Mononuclear cell (primary cell): ENCODE data around the gene PKM. TPM values are rescaled to one million over a fixed set of nuclear protein-coding genes. Genes with fewer than 3 reads are reported as not detected.

ENCODE experiments used
- H3K27me3 ChIP-seq: 2 replicates; pipeline ENCODE4 v1.6.0; 2011; ENCODE audit warnings: low read length, control low read depth; ENCODE audit not compliant: insufficient read depth
- H3K4me1 ChIP-seq: 2 replicates; pipeline ENCODE4 v1.5.1; 2011; ENCODE audit warnings: mild to moderate bottlenecking, low read length, control low read depth; ENCODE audit not compliant: insufficient read depth
- H3K4me3 ChIP-seq: 2 replicates; pipeline ENCODE4 v1.5.1; 2011; ENCODE audit warnings: mild to moderate bottlenecking, low read length, moderate library complexity
- H3K9me3 ChIP-seq: 2 replicates; pipeline ENCODE4 v1.5.1; 2011; ENCODE audit warnings: low read depth, mild to moderate bottlenecking, control low read depth, low read length
- total RNA-seq: library from RNA; depleted of rRNA; stranded (reverse); fragments of >200 nt; gene quantifications from one replicate; pipeline ENCODE4 v1.2.3, GENCODE V29; 2012

PKM gene
- total RNA-seq, 1 donor = 470 TPM

DNA sequence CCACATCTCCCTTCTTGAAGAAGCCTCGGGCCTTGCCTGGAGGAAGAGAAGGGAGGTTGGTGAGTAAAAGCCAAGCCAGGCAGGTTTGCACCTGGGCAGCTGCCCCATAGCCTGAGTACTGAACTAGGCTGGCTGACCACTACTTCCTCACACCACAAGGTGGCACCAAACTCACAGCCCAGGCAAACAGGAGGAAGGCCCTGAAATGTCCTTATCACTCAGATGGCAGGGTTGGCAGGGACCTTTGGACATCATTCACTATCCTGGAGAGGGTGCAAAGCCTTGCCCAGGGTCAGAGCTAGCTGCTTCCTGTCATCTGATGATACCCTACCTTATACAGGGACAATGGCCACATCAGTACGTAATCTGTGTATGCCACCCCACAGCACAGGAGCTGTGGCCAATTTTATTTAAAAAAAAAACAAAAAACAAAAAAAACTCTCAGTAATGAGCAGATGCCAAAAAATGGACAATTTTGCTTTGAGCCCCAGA is 31.2 kb downstream of the PKM start:
- Histone ChIP-seq H3K9me3 (no peaks in the 10 kb centered on the region), H3K4me1 (peaks cover 25% of the 10 kb centered on the region), H3K27me3 (peaks cover 10% of the 10 kb centered on the region), H3K4me3 (no peak overlapping the region)

DNA sequence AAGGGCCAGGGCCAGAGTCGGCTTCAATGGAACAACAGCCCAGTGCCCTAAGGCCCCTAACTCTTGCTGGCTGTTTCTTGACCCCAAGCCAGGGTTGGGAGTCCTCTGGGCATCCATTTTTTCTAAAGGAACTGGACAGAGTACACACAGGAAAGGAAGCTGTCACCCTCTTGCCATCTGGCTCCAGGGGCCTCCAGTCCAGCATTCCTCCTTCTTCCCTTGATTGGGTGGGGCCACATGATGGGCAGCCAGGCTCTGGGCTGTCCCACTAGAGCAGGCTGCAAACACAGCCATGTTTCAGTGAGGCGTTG is 31.8 kb downstream of the PKM start:
- H3K4me1 ChIP-seq = peaks cover 27% of the 10 kb centered on the region
- H3K4me3 ChIP-seq = no peak overlapping the region
- H3K27me3 ChIP-seq = peaks cover 10% of the 10 kb centered on the region
- H3K9me3 ChIP-seq = no peaks in the 10 kb centered on the region

DNA sequence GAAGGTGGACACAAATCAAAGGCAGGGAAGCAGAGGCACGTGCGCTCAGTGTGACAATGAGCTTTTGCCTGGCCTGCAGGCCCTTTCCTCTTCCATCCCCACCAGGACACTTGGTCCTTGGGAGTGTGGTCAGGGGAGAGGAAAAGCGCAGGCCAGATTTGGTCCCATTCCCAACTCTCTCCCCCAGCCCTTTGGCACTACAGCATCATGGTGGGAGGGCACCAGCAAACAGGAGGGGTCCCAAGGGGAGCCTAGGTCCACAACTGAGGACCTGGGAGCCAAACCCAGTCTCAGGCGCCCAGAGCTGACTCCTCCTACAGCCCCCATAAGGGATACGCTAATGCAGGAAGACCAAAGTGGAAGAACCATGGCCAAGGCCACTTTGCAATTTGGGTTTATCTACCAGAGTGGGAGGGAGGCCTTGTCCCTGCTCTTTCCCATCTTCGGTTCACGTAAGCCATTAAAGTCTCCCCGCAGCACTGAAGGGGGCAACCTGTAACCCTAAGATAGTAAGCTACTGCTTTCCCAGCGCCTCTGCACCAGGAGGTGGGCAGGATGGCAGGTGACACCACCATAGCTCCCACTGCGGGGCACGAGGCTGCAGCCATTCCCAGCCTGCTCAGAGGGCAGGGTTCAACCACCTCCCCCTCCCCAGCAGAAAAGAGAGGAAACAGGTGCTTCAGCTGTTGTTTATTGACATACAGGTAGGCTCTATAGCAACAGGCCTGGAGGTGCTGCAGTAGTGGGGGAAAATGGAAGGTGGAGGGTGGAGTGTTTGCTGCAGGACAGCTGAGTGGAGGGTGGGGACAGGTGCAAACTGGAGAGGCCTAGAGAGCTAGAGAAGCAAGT is 32.4 kb downstream of the PKM start:
- H3K27me3 ChIP-seq = peaks cover 10% of the 10 kb centered on the region
- H3K4me1 ChIP-seq = peaks cover 27% of the 10 kb centered on the region
- no peaks in the 10 kb centered on the region for H3K9me3 ChIP-seq
- no peak overlapping the region for H3K4me3 ChIP-seq

DNA sequence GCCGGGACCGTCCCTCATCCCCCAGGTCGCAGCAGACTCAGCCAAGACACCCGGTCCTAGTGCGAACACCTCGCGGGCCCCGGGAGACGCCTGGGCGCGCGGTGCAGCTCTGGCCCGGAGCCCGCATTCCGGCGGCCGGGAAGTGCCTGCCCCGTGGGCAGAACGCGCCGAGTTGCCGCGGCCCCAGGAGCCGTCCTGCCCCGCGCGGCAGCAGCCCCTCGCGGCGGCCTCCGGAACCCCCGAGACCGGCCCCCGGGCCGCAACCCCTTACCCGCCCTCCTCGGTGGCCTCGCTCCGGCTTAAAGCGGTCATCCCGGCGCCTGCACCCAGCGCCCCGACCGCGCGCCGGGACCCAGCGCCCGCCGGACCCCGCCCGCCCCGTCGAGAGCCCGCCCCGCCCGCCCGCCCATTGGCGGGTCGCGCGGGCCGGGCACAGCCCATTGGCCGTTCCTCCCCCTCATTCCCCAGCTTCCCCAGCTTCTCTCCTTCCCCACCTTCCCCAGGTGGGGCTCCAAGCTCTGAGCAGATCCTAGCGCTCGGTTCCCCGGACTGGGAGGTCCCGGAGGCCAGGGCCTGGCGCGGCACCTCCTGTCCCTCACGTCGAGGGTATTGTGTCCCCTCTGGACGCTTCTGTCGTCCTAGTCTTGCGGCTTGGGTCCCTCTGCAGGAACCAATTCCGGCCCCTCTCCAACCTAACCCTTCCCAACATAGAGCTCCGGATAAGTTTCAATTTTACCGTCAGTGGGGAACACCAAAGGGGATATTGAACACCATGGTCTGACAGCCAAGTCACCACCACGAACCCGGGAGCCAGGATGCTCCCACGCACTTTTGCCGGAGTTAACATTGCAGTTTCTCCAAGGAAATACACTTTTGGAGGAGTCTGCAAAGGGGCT is 33.3 kb downstream of the PKM start, which contains the start of gene GRAMD2A:
Gene GRAMD2A (minus strand): TSS at position 328 of the 896 bp plus-strand sequence.
- Histone ChIP-seq H3K9me3 (no peaks in the 10 kb centered on the region), H3K27me3 (peaks cover 10% of the 10 kb centered on the region), H3K4me3 (no peak within 1 kb of the TSS), H3K4me1 (peaks cover 27% of the 10 kb centered on the region)

DNA sequence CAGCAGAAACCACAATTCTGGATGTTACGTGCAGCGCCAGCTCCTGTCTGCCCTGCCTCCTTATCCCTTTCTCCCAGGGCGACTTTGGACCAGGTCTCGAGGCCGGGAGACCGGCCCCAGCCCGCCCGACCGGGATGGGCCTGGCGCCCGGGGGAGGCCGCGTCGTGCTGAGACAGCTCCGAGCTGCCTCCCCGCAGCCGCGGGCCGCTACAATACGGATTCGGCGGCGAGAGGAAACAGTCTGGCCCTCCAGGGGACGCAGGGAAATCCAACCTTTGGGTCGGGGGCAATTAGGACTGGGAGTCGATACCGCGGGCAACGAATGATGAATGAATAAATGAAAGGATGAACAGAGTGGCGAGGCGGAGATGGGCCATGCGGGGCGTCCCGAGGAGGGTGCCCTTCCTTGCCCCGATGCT is 33.9 kb downstream of the PKM start:
- Histone ChIP-seq H3K4me3 (no peak overlapping the region), H3K27me3 (peaks cover 10% of the 10 kb centered on the region), H3K9me3 (no peaks in the 10 kb centered on the region)

DNA sequence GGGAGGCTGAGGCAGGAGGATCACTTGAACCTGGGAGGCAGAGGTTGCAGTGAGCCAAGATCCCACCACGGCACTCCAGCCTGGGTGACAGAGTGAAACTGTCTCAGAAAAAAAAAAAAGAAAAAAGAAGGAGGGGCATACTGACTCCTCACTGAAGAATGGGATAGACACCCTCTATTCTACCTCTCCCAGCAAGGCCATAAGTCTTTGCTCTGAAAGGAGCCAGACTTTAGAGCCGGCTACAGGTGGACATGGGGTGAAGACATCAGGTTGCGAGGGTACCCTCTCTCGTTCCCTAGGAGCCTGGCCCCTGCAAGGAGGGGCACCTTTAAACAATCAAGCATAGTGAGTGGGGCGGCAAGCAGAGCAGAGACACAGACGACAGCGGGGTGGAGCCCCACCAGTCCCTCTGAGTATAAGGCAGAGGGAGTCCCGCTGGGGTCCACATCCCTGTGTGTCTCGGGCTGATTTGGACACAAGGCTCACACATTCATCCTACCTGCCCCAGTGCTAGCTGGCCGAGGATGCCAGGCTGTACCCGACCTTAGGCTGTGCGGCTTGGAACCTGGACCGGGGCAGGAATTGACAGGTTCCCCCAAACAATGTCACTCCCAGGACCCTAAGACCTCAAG is 34.5 kb downstream of the PKM start:
- Histone ChIP-seq H3K4me3 (no peak overlapping the region), H3K27me3 (peaks cover 10% of the 10 kb centered on the region), H3K4me1 (peaks cover 27% of the 10 kb centered on the region), H3K9me3 (no peaks in the 10 kb centered on the region)

More for the DNA sequence above, 33.9 kb downstream of the PKM start:
- H3K4me1 ChIP-seq = peaks cover 27% of the 10 kb centered on the region

DNA sequence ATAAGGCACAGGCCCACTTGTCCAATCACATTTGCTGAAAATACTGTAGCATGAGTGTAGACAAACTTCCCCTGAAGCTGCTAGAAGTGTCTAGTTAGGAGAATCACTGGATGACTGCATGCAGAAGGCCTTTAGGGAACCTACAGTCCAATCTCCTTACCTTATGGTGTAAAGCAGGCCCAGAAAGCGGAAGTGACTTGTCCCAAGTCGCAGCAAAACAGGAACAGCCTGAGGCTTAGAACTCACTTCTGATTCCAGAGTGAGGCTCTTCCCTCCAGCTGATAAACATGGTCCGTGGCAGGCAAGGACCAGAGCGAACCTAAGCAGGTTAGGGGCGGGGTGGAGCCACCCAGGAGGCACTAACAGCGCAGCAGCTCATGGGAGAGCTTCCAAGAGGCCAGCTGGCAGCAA is 35.9 kb downstream of the PKM start:
- Histone ChIP-seq H3K9me3 (no peaks in the 10 kb centered on the region), H3K4me3 (no peak overlapping the region), H3K27me3 (peaks cover 10% of the 10 kb centered on the region), H3K4me1 (peaks cover 27% of the 10 kb centered on the region)

DNA sequence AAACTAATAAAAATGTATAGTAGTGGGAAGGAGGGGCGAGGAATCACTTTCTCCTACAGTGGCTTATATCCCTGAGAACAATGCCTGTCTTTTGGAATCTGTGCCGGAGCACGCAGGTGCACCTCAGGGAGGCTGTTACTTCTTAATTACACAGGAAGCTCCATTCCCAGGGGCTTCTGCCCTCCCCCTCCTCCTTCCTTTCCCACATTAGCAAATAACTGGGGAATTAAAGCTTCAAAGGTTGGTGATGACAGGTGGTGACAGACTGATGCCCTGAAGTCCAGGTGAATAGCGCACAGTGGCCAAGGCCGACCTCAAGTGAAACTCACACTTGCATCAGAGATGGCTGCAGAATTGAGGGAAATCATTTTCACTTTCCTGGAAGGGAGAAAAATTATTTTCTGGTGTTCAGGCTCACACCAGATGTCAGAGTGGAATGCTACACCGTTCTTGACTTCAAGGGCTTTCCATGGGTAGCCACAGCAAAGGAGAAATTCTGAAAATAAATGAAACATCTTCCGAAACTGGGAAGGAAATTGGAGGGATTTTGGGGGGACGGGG is 37.1 kb downstream of the PKM start:
- peaks cover 10% of the 10 kb centered on the region for H3K27me3 ChIP-seq
- peaks cover 27% of the 10 kb centered on the region for H3K4me1 ChIP-seq
- H3K4me3 ChIP-seq = no peak overlapping the region
- no peaks in the 10 kb centered on the region for H3K9me3 ChIP-seq

DNA sequence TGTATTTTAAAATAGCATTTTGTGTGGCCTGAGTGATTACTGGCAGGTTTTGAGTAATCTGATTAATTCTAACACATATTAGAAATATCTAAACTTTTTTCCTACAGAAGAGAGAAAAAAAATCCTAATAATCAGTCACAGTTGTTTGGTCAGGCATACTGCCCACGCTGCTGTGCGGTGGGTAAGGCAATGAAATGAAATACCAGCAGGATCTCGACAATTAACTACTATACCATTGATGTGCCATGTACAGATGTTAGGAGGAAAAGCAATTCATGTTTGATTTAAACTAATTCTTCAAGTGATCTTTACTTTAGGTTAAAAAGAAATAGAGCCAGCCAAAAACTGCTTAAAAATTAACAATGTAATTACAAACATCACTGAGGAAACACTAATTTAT is 38.6 kb downstream of the PKM start:
- Histone ChIP-seq H3K27me3 (peaks cover 17% of the 10 kb centered on the region), H3K9me3 (no peaks in the 10 kb centered on the region), H3K4me1 (peaks cover 22% of the 10 kb centered on the region), H3K4me3 (no peak overlapping the region)

DNA sequence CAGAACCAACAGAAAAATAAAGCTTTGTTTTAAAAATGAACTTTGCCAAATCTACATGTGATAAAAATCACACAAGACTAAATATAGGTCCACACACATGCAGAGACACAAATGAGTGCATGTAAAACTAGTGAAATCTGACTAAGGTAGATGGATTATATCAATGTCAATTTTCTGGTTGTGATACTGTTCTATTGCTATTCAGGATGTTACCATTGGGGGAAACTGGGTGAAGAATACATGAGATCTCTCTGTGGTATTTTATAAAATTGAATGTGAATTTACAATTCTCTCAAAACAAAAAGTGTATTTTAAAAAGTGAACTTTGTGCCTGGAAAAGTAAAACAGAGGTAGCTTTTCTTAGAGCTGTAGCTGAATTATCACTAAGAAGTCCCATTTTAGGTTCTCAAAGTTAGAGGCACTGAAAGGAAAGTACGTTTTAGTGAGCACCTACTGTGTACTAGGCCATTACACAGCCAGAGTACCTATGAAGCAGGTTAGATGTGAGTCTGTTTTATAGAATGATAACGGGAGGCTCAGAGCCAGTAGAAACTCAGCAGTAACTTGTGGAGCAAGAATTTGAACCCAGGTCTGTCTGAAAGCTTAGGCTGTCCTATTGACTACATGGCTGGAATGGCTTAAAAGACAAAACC is 41.6 kb downstream of the PKM start:
- Histone ChIP-seq H3K9me3 (no peaks in the 10 kb centered on the region), H3K4me3 (no peak overlapping the region), H3K4me1 (no peaks in the 10 kb centered on the region), H3K27me3 (peaks cover 21% of the 10 kb centered on the region)

DNA sequence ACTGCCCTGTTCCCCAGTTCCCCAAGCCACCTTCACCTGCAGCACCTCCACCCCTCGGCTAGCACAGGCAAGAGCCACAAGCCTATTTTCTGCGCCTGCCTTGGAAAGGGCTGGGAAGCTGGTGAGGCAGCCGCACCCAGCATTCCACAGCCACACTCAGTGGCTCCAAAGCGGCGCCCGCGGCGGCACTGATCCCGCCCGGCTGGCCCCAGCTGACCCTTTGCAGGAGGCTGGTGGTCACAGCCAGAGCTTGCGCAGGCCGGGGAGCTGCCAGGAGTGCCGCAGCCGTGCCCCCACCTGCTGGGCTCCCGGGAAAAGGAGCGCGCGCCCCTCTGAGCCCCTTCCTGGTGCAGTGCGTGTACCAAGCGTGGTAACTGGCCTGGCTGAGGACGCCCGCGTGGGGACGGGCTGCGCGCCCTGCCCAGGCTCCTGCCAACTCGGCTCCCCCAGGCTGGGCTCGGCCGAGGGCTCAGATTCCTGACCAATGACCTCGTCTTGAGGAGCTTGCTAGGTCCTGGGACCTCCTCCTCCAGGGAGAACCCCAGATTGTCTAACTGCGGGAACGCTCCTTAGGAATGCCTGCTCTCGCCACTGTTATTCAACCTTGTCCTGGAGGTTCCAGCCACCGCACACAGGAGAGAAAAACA is 46.7 kb downstream of the PKM start:
- H3K9me3 ChIP-seq = no peaks in the 10 kb centered on the region
- peaks cover 30% of the 10 kb centered on the region for H3K27me3 ChIP-seq
- H3K4me3 ChIP-seq = no peak overlapping the region
- no peaks in the 10 kb centered on the region for H3K4me1 ChIP-seq

DNA sequence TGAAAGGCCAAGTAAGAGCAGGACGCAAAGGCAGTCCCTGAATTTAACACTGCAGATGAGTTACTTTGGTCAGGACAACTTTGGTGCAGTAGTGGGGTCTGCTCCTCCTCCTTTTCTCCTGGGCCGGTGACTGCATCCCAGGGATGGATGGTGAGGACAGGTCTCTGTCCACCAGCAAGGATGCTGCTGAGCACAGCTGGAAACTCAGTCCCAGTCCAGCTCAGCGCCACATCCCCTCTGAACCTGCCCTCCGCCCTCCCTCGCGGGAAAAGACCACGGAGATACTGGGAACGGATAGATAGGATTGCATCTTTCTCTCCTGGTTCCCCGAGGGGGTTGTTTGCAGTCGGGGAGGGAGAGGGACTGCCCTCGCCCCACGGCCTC is 47.2 kb downstream of the PKM start:
- no peaks in the 10 kb centered on the region for H3K4me1 ChIP-seq
- H3K4me3 ChIP-seq = no peak overlapping the region
- no peaks in the 10 kb centered on the region for H3K9me3 ChIP-seq
- peaks cover 30% of the 10 kb centered on the region for H3K27me3 ChIP-seq

DNA sequence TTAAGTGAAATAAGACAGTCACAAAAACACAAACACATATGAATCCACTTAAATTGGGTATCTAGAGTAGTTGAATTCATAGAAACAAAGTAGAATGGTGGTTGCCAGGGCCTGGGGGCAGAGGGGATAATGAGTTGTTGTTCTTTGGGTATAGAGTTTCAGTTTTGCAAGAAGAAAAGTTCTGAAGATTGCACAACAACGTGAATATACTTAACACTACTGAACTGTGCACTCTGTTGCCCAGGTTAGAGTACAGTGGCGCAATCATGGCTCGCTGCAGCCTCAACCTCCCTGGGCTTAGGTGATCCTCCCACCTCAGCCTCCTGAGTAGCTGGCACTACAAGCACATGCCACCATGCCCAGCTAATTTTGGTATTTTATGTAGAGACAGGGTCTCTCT is 48.3 kb downstream of the PKM start:
- no peaks in the 10 kb centered on the region for H3K9me3 ChIP-seq
- no peak overlapping the region for H3K4me3 ChIP-seq
- no peaks in the 10 kb centered on the region for H3K4me1 ChIP-seq
- peaks cover 26% of the 10 kb centered on the region for H3K27me3 ChIP-seq

DNA sequence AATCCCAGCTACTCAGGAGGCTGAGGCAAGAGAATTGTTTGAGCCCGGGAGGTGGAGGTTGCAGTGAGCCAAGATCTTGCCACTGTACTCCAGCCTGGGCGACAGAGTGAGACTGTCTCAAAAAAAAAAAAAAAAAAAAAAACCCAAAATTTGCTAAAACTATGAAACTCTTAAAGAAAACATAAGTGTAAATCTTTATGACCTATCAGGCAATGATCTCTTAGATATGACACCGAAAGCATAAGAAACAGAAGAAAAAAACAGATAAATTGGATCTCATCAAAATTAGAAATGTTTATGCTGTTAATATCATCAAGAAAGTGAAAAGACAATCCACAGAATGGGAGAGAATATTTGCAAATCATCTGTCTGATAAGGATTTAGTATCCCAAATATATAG is 48.7 kb downstream of the PKM start:
- Histone ChIP-seq H3K4me1 (no peaks in the 10 kb centered on the region), H3K4me3 (no peak overlapping the region), H3K27me3 (peaks cover 22% of the 10 kb centered on the region), H3K9me3 (no peaks in the 10 kb centered on the region)
